Measurements from ENCODE around the gene EFCAB11.

GRCh38 chr14:89862856-89863255 lies 91.7 kb downstream of the EFCAB11 start:
- TF ChIP-seq CTCF (IDR thresholded peaks at IDR 0.05) (no peak), ATF2 (CRISPR knock-in tag; IDR thresholded peaks at IDR 0.05; ENCODE audit: borderline replicate concordance, low read depth) (no peak), JUN (CRISPR knock-in tag; IDR thresholded peaks at IDR 0.05) (no peak), AFF4 (CRISPR knock-in tag; IDR thresholded peaks at IDR 0.05; ENCODE audit: borderline replicate concordance) (no peak), NR1H2 (CRISPR knock-in tag; IDR thresholded peaks at IDR 0.05) (no peak), ZNF138 (CRISPR knock-in tag; conservative IDR thresholded peaks at IDR 0.05) (no peak), ZNF219 (CRISPR knock-in tag; IDR thresholded peaks at IDR 0.05; ENCODE audit: borderline replicate concordance) (no peak), ZNF281 (CRISPR knock-in tag; IDR thresholded peaks at IDR 0.05) (no peak), ETV6 (CRISPR knock-in tag; IDR thresholded peaks at IDR 0.05) (no peak), TEAD4 (CRISPR knock-in tag; IDR thresholded peaks at IDR 0.05) (no peak), FOXK1 (CRISPR knock-in tag; IDR thresholded peaks at IDR 0.05) (no peak)
